Spleen (tissue), 7 donors: ENCODE measurements around the gene WDR88.

Experiments
- POLR2A ChIP-seq, 3 donors: fragments of 450-650 bp; IDR thresholded peaks; one replicate each; pipeline ENCODE4 v1.5.1; 2017; ENCODE audit warnings: antibody characterized with exemption in 3 of 3, mild to moderate bottlenecking in 1 of 3
- POLR2AphosphoS5 ChIP-seq, 3 donors: sonication (generic); formaldehyde crosslinking; IDR thresholded peaks; one replicate each; pipeline ENCODE4 v1.5.1; 2017; ENCODE audit warnings: antibody characterized with exemption in 3 of 3
- TF ChIP-seq, protein P1 (sequence below), 11 experiments: fragments of 200-600 bp in 7 of 11; fragments of 450-650 bp in 4 of 11; sonication (generic) in 4 of 11; IDR thresholded peaks in 8 of 11; conservative IDR thresholded peaks in 3 of 11; 1 replicate in 7 of 11; 2 replicates in 4 of 11; pipeline versions ENCODE4 v1.4.0 to v1.8.0; 2016 to 2021; ENCODE audit warnings: antibody characterized with exemption in 11 of 11, inconsistent platforms in 4 of 11, mild to moderate bottlenecking in 1 of 11
- donor health status: DM: no; HTN: no; CAD: no; lungs with moderate emphysema.
- donor health status: DM: no; HTN: no; CAD: no.
- donor health status: DM: no; HTN: no; CAD: no.

DNA sequence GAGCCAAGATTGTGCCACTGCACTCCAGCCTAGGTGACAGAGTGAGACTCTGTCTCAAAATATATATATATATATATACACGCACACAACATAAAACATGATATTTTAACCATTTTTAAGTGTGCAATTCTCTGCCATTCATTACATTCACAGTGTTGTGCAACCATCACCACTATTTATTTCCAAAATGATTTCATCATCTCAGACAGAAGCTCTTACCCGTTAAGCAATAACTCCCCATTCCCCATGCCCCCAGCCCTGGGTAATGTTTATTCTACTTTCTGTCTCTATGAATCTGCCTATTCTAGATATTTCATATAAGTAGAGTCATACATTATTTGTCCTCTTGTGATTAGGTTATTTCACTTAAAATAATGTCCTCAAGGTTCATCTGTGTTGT is 20.3 kb downstream of the WDR88 start:
- no peak for TF ChIP-seq POLR2AphosphoS5 (IDR thresholded peaks at IDR 0.05)
- TF ChIP-seq, protein P1, sequence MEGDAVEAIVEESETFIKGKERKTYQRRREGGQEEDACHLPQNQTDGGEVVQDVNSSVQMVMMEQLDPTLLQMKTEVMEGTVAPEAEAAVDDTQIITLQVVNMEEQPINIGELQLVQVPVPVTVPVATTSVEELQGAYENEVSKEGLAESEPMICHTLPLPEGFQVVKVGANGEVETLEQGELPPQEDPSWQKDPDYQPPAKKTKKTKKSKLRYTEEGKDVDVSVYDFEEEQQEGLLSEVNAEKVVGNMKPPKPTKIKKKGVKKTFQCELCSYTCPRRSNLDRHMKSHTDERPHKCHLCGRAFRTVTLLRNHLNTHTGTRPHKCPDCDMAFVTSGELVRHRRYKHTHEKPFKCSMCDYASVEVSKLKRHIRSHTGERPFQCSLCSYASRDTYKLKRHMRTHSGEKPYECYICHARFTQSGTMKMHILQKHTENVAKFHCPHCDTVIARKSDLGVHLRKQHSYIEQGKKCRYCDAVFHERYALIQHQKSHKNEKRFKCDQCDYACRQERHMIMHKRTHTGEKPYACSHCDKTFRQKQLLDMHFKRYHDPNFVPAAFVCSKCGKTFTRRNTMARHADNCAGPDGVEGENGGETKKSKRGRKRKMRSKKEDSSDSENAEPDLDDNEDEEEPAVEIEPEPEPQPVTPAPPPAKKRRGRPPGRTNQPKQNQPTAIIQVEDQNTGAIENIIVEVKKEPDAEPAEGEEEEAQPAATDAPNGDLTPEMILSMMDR (IDR thresholded peaks at IDR 0.05 in 8 of 11, conservative IDR thresholded peaks at IDR 0.05 in 3 of 11): no peak
- no peak for TF ChIP-seq POLR2A (IDR thresholded peaks at IDR 0.05)
